HG03045 (cell line): ENCODE results near the gene DSCAM.
"Not testable (repeated sequence)": the region's sequence is repeated elsewhere in the genome, so short reads cannot be mapped to it uniquely, and the experiment has no call there.

ENCODE experiments used
- ATAC-seq: cut with Tn5 transposase; IDR thresholded peaks from one replicate; pipeline ENCODE4 v1.9.1; 2021; ENCODE audit warnings: mild to moderate bottlenecking, moderate library complexity; ENCODE audit not compliant: unreplicated experiment

Gene DSCAM, protein sequence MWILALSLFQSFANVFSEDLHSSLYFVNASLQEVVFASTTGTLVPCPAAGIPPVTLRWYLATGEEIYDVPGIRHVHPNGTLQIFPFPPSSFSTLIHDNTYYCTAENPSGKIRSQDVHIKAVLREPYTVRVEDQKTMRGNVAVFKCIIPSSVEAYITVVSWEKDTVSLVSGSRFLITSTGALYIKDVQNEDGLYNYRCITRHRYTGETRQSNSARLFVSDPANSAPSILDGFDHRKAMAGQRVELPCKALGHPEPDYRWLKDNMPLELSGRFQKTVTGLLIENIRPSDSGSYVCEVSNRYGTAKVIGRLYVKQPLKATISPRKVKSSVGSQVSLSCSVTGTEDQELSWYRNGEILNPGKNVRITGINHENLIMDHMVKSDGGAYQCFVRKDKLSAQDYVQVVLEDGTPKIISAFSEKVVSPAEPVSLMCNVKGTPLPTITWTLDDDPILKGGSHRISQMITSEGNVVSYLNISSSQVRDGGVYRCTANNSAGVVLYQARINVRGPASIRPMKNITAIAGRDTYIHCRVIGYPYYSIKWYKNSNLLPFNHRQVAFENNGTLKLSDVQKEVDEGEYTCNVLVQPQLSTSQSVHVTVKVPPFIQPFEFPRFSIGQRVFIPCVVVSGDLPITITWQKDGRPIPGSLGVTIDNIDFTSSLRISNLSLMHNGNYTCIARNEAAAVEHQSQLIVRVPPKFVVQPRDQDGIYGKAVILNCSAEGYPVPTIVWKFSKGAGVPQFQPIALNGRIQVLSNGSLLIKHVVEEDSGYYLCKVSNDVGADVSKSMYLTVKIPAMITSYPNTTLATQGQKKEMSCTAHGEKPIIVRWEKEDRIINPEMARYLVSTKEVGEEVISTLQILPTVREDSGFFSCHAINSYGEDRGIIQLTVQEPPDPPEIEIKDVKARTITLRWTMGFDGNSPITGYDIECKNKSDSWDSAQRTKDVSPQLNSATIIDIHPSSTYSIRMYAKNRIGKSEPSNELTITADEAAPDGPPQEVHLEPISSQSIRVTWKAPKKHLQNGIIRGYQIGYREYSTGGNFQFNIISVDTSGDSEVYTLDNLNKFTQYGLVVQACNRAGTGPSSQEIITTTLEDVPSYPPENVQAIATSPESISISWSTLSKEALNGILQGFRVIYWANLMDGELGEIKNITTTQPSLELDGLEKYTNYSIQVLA (N-terminal part only)

DNA sequence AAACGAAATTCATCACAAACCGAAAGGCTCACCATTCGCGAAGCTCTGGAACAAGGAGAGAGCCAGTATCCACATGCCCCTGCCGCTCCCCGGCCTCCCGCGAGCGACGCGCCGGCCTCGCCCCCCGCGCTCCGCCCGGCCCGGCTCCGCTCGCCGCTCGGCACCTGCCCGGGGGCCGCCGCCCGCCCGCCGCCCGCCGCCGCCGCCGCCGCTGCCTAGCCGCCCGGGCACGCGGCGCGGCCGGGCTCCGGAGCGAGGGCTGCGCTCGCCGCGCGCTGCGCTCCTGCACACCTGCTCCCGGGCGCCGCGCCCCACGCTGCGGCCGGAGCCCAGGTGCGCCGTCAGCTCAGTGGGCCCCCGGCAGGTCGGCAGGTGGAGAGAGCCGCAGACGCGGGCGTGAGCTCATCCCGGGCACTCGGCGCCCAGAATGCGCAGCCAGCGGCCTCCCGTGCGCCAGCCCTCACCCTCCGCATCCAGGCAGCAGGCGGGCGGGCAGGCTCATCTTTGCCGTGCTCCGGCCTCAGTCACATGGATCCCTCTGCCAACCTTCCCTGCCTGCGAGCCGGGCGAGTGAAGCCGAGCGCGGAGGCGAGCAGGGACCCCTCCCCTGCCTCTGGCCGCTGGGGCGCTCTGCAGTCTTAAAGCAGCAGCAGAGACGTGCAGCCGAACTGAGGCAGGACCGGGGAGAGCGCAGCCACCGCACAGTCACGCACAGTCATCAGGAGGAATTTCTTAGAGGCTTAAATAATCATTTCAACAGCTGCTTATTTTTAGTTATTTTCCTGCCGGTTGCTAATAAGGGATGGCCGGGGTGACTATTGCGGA is at the start of gene DSCAM:
DSCAM (minus strand) TSS at position 572 of the 825 bp plus-strand sequence; CDS start at position 75, 497 bp downstream.
- no peak for ATAC-seq

DNA sequence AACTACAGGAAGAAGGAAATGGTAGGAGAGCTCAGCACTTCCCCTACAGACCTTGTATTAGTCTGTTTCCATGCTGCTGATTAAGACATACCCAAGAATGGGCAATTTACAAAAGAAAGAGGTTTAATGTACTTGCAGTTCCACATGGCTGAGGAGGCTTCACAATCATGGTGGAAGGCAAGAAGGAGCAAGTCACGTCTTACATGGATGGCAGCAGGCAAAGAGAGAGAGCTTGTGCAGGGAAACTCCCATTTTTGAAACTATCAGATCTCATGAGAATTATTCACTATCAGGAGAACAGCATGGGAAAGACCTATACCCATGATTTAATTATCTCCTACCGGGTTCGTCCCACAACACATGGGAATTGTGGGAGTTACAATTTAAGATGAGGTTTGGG is 48.7 kb upstream of the DSCAM start:
- ATAC-seq, result not testable (repeated sequence)

DNA sequence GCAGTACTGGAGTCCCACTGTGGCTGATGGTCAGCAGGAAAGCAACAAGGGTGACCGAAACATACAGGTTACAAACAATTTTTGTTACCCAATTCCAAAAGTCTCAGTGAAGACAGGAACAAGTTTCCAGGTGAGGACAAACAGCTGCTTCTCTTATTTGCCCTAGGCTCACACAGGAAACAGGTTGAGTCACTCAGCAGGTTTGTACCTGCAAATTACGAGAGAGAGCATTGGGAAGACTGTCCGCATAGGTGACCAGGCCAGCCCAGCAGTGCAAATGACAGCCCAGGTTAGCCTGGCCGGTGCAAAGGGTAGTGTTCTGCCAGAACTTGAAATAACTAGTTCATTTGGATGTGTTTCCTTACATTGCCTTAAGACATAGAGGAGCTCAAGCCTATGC is 40.0 kb upstream of the DSCAM start:
- ATAC-seq, result no peak

DNA sequence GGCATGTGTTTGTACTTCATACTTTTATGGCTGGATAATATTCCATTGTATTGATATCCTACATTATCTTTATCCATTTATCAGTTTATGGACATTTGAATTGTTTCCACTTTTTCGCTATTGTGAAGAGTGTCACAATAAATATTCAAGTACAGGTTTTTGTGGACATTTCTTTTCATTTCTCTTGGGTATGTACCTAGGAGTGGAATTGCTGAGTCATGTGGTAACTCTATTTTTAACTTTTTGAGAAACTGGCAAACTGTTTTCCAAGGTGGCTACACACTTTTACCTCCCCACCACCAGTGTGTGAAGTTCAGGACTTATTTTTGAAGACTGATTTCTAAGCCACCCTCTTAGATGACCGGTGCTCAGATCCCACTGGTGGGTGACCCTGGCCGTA is 39.0 kb upstream of the DSCAM start:
- ATAC-seq, result no peak

DNA sequence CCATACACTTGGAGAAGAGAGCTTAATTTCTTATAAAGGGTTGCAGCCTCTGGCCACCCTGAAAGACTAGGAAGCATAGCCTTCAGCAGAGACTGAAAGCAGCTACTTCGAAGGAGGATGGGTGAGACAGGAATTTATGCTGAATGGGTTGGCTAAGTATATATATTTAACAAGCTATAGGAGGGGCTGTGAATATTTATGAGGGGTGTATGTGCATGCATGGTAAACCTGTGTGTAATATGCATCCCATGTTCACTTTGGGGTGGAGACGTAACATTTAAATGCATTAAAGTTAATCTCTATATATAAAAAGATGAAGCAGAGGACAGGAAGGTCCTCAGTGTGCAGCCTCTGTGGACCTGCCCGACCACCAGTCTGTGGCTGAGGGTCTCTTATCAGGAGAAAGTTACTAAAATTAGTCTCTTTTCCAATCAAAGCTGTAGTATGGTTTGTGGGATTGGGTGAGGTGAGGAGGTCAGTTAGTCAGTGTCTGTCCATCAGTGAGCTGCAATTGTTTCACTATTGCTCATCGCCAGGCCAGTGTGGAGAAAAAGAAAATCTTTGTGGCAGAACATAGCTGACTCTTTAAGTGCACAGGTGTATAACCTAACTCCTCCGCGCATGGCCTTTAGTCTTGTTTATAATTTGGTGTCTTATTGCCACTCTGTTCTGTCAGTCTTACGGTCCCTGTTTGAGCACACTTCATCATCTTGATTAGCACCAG is 35.4 kb upstream of the DSCAM start:
- no peak for ATAC-seq

DNA sequence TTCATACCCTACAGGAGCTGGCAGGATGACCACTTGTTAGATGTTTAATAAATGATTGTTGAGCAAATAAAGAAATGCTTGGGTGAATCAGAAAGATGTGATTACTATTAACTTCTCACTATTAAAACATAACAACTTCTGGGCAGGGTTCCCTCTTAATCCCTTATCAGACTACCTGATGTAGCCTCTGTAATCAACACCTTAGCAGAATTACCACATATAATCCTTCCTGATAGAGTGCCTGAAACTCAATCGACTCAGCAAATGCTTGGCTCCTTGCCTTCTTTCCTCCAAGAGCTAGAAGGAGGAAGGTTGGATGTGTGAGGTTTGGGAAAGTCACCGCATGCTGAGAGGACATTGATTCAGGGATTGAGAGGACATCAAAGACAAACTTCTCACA is 34.8 kb upstream of the DSCAM start:
- ATAC-seq, result no peak

DNA sequence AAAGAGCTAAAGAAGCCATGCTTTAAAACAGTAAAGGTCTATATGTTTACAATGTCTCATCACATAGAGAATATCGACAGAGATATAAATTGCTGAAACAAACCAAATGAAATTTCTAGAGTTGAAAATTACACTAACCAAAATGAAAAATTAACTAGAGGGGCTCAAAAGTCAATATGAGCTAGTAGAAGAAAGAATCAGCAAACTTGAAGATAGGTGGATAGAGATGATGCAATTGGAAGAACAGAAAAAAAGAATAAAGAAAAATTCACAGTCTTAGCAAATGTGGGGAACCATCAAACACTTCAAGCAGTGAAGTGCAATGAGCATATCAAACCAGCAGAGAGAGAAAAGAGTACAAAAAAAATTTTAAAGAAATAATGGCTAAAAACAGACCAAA is 24.1 kb upstream of the DSCAM start:
- ATAC-seq, result no peak

DNA sequence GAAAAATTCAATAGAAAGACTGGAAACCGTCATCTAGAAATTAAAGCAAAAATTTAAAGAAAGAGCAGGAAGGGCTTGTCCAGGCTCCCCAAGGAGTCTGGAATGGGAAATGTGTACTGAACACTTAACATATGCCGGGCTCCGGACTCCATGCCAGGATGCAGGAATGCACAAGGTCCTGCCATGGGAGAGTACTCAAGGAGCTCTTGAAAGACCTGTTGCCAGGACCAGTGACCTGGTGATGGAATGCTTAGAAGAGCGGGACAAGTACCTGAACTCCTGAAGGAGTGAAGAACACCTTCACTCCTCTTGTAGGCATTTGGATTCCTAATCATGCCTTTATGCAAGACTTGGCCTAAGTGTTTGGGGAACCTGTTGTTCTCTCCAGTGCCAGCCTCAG is 16.9 kb upstream of the DSCAM start:
- no peak for ATAC-seq

DNA sequence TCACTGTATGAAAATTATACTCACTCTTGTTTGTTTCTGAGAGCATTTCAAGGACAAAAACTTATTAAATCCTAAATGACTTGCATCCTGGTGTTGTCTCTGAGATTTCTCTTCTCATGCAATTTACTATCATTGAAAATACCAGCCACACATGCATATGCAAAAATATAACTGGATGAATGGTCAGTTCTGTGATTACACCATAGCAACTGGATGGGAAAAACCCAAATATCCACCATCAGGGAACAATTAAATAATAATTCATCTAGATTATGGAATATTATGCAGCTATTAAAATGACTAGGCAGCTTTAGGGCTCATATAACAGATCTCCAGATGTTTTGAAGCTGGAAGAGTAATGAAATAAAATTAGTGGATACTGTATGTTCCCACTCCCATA is 11.6 kb upstream of the DSCAM start:
- no peak for ATAC-seq

DNA sequence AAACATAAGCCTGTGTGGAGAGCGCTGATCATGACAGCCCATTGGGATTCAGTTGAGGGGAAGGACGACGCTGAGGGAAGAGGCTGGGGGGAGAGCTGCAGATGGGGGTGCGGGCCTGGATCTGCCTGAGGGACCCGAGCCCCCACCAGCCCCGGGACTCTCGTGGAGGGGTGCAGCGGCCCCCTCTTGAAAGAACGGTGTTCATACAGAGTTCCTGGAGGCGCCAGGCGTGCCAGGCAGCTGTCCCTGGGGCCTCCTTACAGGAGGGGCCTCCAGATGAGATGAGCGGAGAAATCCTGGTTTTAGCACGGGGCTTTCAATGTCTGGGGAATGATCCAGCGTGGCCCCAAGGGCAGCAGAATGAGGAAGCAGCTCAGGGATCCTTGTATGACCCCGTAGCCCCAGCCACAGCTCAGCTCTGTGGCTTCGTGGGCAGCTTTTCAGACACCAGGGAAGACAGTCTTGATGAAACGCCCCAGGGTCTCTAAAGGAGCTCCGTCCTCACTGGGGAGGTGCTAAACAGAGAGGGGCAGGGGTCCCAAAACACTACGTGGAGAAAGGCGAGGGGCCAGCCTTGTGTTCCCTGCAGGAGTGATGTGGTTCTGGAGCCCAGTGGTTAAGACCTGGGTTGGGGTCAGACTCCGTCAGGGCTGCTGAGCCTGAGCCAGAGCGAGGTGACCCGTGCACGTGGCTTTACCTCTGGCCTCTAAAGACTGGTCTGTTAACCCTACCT is 7.2 kb upstream of the DSCAM start:
- no peak for ATAC-seq

DNA sequence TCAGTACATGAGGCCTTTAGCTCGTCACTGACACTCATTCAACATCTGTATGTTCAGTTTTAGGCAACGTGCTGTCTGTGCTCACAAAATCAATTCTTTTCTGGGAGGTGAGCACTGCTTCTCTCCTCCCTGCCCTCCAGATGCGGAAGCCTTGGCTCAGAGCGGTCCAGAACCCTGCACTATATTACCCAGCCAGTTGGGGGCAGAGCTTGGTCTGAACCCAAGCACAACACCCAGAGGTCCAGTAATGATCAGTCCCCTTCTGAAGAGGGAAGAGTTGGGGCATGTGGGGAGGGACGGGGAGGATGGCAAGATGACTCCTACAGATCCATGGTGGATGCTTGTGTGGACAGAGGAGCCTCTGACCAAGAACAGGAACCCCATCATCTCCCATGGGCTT is 5.6 kb upstream of the DSCAM start:
- no peak for ATAC-seq

DNA sequence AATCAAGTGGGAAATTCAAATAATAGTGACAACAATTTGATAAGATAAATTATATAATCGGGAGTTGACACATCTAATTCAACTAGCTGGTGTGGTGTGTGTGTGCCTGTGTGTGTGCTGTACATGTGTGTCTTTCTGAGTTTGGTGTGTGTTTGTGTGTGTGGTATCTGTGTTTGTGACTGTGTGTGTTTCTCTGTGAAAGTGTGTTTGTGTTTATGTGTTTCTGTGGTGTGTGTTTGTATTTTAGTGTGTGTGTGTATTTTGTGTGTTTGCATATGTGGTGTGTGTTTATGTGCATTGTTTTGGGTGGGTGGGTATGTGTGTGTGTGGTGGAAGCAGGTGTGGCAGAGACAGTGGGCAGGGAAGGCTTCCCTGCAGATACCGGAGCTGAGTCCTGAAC is 4.8 kb upstream of the DSCAM start:
- ATAC-seq, result no peak

DNA sequence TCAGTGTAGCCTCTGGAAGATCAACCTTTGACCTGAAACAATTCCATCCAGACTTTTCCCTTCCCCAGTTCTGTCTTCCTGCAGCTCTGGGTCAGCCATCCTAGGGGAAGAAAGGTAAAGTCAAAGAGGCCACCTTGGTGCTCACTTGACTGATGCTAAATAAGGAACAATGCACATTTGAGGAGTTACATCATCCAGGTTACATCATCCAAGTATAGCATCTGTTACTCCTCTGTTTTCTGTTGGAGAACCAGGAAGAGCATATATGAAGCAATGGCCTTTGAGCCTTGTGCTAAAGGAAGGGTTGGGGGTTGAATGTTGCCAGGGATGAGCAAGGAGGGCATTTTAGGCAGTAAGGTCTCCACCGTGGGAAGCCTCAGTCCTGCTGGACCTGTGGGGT is 3.1 kb upstream of the DSCAM start:
- no peak for ATAC-seq

DNA sequence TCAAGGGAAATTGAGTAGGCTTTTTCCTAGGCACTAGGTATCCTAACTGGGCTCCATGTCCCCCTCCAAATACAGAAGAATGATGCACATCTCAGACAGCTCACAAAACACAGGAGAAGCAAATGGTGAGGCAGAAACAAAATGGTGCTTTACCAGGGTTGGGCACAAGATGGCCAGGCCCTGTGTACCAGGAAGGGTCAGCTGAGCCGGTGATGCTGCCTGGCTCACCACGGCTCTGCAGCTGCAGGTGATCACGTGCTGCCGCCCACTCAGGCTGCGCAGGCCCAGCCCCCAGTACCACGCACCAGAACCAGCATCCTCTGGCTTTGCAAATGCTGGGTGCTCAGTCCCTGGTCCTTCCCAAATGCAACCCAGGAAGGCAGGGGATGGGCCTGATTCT is 993 bp upstream of the DSCAM start:
- no peak for ATAC-seq

DNA sequence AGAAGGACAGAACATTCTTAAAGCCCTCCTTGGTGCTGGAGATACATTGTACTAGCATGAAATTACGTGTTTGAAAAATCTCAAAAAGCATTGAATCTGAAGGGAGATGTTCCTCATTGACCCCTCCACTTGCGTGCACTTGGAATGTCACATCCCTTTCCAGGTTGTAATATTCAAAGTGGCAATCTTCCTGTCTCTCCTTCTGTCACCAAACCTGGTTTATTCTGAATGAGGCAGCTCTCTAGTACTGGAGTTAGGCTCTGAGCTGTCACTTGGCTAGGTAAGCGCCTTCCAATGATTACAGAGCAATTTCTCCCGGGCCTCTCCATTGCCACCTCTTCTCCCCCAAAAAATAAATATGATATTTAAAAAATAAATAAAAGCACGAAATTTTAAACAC is 855 bp downstream of the DSCAM start:
- ATAC-seq, result no peak

DNA sequence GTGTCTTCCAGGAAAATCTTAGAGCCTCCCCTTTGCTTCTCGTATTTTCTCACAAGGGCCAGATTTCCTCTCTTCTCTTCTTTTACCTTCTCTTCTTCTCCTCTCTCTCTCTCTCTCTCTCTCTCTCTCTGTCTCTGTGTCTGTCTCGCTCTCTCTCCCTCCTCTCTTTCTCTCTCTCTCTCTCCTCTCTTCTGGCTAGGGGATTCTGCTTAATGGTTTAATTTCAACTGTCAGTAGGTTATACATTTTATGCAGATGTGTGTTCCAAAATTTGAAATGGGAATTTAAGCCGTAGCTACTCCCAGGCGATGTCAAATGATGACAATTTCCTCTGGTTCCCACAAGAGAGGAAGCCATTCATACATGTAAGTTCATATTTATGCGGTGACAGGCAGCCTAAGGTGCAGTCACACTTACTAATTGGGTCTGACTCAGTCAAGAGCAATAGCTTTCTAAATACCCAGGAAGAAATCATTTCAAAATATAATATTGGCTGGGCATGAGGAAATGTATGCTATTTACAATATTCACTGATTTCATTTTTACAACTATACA is 1.4 kb downstream of the DSCAM start:
- no peak for ATAC-seq

DNA sequence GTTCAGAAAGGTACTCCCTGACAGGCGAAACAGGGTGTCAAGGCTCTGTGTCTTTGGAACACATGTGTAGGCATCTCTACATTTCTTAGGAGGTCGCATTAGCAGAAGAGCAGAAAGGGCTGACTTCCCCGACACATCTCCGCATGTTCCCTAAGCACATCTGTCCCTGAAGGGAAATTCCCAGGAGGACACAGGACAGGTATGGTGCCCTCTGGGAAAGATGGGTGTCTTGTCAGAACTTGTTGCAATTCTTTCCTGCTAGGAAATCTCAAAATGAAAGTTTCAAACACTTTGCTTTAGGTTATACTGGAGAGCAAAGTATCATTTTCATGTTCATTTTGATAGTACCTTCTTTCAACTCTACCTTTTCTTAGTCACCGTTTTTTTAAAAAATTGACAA is 2.0 kb downstream of the DSCAM start:
- ATAC-seq, result no peak

DNA sequence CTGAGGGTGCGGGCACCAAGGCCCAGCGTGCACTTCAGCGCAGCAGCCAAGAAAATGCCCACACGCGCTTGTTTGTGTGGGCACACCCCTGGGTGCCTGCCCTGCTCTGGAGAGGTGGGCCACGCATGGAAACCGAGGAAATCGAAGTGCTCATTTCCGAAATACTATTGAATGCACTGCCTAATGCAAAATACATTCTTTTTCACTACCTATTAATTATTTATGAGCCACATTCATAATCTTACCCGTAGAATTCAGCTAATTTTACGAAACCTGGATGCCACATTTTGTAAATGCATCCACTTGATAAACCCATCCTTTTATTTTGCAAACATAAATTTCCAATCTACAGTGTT is 4.8 kb downstream of the DSCAM start:
- ATAC-seq, result no peak

DNA sequence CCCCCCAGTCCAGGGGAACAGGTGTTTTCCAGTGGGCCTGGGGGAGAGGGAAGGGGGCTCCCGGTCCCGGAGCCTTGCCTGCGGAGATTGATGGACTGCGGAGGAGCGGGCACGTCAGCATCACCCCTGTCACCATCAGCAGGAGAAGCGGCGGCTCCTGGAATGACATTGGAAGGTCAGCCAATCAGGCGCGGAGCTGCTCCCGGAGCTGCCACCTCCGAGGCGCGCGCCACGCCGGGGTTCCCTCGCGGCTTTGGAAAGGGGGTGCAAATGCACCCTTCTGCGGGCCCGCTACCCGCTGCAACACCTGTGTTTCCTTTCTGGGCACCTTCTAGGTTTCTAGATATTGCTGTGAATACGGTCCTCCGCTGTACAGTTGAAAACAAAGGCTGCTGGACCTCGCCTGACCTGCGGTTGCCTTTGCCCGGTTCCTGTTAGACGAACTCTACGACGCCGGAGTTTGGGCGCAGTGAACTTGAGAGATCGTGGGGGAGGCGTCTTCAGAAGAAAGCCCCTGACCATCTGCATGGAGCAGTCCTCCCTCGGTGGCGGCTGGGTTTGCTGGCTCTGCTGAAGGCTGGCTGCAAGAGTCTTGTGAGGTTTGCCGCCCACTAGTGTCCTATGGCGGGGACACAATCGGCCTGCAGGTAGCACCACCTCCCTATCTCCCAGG is 5.3 kb downstream of the DSCAM start:
- ATAC-seq, result no peak
